ENCODE results near the gene DGCR2.

DNA sequence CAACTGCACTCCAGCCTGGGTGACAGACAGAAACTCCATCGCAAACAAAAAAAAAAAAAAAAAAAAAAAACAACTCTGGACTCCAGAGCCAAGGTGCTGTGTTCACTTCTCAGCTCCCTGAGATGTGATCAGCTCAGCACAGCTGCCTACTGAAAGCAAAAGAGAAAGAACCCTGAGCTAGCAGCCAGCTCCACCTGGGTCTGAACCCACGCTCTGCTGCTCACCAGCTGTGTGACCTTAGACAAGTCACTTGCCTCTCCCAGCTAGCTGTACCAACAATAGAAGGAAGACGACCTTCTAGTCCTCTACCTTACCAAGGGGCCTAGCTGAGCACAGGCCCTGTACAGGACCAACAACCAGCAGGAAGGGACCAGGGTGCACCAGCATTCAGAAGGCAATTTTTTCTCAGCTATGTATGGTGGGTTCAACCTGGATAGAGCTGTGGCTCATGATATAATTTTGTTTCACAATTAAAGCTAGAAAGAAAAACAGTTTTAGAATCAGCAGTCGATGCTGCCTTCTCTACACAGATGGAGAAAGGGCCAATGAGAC is 3.8 kb downstream of the DGCR2 start:
- no peak for TF ChIP-seq BCL11A (IDR thresholded peaks at IDR 0.05; ENCODE audit: low read depth, low read length)
- no peak for TF ChIP-seq POLR2AphosphoS5 (IDR thresholded peaks at IDR 0.05; ENCODE audit: low read length)
- TF ChIP-seq, protein P1, sequence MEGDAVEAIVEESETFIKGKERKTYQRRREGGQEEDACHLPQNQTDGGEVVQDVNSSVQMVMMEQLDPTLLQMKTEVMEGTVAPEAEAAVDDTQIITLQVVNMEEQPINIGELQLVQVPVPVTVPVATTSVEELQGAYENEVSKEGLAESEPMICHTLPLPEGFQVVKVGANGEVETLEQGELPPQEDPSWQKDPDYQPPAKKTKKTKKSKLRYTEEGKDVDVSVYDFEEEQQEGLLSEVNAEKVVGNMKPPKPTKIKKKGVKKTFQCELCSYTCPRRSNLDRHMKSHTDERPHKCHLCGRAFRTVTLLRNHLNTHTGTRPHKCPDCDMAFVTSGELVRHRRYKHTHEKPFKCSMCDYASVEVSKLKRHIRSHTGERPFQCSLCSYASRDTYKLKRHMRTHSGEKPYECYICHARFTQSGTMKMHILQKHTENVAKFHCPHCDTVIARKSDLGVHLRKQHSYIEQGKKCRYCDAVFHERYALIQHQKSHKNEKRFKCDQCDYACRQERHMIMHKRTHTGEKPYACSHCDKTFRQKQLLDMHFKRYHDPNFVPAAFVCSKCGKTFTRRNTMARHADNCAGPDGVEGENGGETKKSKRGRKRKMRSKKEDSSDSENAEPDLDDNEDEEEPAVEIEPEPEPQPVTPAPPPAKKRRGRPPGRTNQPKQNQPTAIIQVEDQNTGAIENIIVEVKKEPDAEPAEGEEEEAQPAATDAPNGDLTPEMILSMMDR (IDR thresholded peaks at IDR 0.05 in 2 of 3, conservative IDR thresholded peaks at IDR 0.05 in 1 of 3; ENCODE audit: control insufficient read depth in 2 of 3, extremely low read depth in 1 of 3, insufficient read depth in 1 of 3, low read depth in 3 of 3, low read length in 3 of 3) = no peak
- TF ChIP-seq CHD2 (IDR thresholded peaks at IDR 0.05; ENCODE audit: borderline replicate concordance, low read depth, low read length) = no peak
- TF ChIP-seq, protein P2, sequence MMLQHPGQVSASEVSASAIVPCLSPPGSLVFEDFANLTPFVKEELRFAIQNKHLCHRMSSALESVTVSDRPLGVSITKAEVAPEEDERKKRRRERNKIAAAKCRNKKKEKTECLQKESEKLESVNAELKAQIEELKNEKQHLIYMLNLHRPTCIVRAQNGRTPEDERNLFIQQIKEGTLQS (IDR thresholded peaks at IDR 0.05; ENCODE audit: borderline replicate concordance, extremely low read depth, low read depth, low read length) = no peak
- no peak for TF ChIP-seq SMAD1 (IDR thresholded peaks at IDR 0.05; ENCODE audit: low read depth, partially characterized antibody)
- TF ChIP-seq SRF (IDR thresholded peaks at IDR 0.05; ENCODE audit: low read depth in 2 of 2, low read length in 2 of 2) = no peak
- TF ChIP-seq, protein P3, sequence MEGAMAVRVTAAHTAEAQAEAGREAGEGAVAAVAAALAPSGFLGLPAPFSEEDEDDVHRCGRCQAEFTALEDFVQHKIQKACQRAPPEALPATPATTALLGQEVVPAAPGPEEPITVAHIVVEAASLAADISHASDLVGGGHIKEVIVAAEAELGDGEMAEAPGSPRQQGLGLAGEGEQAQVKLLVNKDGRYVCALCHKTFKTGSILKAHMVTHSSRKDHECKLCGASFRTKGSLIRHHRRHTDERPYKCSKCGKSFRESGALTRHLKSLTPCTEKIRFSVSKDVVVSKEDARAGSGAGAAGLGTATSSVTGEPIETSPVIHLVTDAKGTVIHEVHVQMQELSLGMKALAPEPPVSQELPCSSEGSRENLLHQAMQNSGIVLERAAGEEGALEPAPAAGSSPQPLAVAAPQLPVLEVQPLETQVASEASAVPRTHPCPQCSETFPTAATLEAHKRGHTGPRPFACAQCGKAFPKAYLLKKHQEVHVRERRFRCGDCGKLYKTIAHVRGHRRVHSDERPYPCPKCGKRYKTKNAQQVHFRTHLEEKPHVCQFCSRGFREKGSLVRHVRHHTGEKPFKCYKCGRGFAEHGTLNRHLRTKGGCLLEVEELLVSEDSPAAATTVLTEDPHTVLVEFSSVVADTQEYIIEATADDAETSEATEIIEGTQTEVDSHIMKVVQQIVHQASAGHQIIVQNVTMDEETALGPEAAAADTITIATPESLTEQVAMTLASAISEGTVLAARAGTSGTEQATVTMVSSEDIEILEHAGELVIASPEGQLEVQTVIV (IDR thresholded peaks at IDR 0.05; ENCODE audit: borderline replicate concordance, partially characterized antibody) = no peak
- no peak for TF ChIP-seq CBX5 (IDR thresholded peaks at IDR 0.05; ENCODE audit: low read depth)
- TF ChIP-seq MXI1 (IDR thresholded peaks at IDR 0.05; ENCODE audit: low read depth, low read length) = no peak
